WTC11 (cell line): ENCODE data around the gene AHNAK.

ENCODE experiments used
- JUN ChIP-seq: sonication (generic); formaldehyde crosslinking; IDR thresholded peaks from 2 replicates; pipeline ENCODE4 v1.8.0; 2023; ENCODE audit warnings: mild to moderate bottlenecking, missing genetic modification reagents
- TF ChIP-seq, protein P1 (sequence below): fragments of 200-600 bp; IDR thresholded peaks from 2 replicates; pipeline ENCODE4 v1.8.0; 2022; ENCODE audit warnings: antibody characterized with exemption
- TF ChIP-seq, protein P2 (sequence below): sonication (generic); formaldehyde crosslinking; IDR thresholded peaks from 2 replicates; pipeline ENCODE4 v1.8.1; 2022; ENCODE audit warnings: low read depth, missing genetic modification reagents, borderline replicate concordance

DNA sequence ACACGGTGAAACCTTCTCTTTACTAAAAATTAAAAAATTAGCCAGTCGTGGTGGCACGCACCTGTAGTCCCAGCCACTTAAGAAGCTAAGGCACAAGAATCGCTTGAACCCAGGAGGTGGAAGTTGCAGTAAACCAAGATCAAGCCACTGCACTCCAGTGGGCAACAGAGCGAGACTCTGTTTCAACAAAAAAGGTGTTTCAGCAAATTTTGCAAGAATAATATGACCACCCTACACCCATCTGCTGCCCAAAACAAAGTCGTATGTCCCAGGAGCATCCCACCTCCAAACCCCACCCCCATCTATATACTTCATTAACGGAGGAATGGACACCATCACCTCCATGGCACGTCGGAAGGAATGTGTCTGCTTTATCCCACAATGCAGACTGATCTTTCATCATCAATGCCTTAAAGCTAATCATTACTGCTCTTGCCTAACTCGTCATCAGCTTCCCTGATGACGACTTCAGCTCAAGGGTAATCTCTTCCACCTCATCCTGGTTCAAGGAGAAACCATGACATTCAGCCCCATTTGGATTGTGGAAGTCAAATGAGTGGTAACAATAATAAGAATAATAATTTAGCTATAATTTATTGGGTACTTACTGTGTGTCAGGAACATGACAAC lies 93.7 kb downstream of the AHNAK start:
- TF ChIP-seq, protein P1, sequence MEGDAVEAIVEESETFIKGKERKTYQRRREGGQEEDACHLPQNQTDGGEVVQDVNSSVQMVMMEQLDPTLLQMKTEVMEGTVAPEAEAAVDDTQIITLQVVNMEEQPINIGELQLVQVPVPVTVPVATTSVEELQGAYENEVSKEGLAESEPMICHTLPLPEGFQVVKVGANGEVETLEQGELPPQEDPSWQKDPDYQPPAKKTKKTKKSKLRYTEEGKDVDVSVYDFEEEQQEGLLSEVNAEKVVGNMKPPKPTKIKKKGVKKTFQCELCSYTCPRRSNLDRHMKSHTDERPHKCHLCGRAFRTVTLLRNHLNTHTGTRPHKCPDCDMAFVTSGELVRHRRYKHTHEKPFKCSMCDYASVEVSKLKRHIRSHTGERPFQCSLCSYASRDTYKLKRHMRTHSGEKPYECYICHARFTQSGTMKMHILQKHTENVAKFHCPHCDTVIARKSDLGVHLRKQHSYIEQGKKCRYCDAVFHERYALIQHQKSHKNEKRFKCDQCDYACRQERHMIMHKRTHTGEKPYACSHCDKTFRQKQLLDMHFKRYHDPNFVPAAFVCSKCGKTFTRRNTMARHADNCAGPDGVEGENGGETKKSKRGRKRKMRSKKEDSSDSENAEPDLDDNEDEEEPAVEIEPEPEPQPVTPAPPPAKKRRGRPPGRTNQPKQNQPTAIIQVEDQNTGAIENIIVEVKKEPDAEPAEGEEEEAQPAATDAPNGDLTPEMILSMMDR, result no peak
- TF ChIP-seq, protein P2, sequence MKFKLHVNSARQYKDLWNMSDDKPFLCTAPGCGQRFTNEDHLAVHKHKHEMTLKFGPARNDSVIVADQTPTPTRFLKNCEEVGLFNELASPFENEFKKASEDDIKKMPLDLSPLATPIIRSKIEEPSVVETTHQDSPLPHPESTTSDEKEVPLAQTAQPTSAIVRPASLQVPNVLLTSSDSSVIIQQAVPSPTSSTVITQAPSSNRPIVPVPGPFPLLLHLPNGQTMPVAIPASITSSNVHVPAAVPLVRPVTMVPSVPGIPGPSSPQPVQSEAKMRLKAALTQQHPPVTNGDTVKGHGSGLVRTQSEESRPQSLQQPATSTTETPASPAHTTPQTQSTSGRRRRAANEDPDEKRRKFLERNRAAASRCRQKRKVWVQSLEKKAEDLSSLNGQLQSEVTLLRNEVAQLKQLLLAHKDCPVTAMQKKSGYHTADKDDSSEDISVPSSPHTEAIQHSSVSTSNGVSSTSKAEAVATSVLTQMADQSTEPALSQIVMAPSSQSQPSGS, result no peak
- TF ChIP-seq JUN, result no peak
